ENCODE data around the gene EXD2. TPM values are rescaled to one million over a fixed set of nuclear protein-coding genes. Genes with fewer than 3 reads are reported as not detected.

EXD2 gene
- polyA plus RNA-seq, 2 of the 4 experiments (the other 2 are of a cell fraction) = 13.9 to 22.1 TPM

DNA sequence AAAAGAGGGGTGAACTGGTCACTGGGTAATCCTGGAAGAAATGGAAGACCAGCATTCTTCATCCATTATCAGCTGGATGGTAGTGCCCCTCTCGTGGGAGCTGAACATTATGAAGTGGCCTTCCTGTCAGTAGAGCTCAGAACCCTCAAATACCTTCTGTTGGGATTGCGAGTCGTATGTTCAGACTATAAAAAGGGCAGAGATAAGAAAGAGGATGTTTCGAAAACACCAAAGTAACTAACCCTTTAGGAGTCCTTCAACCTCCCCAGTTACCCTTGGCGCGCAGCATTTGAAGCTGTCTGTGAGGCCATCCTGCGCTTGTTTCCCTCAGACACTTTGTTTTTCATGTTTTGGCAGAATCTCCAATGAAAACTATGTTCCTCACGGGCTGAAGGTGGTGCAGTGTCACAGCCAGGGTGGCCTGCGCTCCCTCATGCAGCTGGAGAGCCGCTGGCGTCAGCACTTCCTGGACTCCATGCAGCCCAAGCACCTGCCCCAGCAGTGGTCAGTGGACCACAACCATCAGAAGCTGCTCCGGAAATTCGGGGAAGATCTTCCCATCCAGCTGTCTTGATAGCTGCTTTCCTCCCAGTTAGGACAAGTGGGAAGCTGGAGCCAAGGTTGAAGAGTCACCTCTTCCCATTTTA lies 49.4 kb downstream of the EXD2 start:
- no peak overlapping the region for H3K4me3 ChIP-seq
- no peaks in the 10 kb centered on the region for H3K9me3 ChIP-seq
- no peaks in the 10 kb centered on the region; the same call in 2 of the 3 replicates for H3K4me1 ChIP-seq
- H3K27ac ChIP-seq = no peak overlapping the region
- no peak for TF ChIP-seq KDM1A (IDR thresholded peaks at IDR 0.05; ENCODE audit: low read depth)
- WGBS (ENCODE audit: missing lambda C conversion rate) = 85% methylated on average over 11 of the region's 13 CpGs
- DNase-seq (ENCODE audit: low read depth in 1 of 2, low spot score in 1 of 2) = no peak
- ChIA-PET CTCF (interaction anchor here (0.6 to 6.2 kb wide), 10 partner anchors 13 to 1554 kb away, joined by 3 to 95 read pairs (median 8); no protein-coding TSS in a partner anchor), POLR2A (no interaction called here)
- no peak for ATAC-seq
- no peak for FAIRE-seq
- no peak overlapping the region for H3K4me2 ChIP-seq

DNA sequence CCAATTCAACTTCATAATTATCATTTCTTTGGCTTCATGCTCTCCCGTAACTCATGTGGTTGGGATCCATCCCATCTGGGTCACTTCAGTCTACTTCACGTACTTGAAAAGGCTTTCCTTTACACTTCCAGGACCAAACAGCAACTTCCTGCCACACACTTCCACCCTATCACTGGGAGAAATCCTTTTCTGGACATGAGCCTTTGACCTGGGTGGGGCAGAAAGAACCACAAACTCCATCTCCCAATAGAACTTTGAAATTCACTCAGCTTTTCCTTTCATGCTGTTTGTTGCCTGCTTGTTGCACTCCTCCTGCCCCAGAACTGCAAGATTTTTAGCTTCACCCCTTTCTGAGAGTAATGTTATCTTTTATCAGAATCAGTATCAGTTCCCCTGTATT lies 50.3 kb downstream of the EXD2 start:
- H3K4me3 ChIP-seq = no peak overlapping the region

DNA sequence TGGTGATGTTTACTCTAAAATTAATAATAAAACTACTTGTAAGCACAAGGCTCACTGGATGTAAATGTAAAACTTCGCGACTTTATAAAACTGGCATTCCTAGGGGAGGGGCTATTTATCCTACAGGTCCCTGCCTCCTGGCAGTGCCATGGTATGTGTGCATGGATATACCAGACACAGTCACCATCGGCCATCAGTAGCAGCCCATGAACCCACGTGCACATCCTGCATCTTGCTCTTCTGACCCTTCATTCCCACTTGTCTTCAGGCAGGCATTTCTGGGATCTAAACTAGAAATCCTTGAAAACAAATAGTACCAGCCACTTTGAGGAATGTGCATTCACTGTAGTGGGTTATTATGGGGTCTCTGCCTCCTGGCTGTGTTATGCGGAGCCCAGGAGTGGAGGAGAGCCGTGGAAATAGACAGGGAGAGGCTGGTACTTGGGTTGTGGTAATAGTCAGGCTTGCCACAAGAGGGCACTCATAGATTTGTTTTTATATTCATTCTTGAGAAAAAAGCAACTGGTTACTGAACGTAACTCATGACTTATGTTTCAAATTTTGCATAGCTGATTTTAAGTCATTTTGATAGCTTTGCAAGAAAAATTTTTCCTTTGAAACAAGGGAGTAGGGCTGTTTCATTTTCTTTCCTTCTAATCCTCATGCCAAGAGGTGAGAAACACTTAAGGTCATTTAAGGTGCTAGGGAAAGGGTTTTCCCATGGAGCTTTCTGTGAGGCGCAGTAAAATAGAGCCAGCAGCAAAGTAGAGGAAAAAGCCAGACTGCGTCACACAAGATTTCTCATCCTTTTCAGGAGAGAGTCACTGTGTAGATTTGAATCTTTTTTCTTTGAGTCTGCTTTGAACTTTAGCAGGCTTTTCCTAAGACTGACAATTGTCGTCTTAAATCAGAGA lies 51.3 kb downstream of the EXD2 start:
- Histone ChIP-seq H3K9me3 (no peaks in the 10 kb centered on the region), H3K27ac (no peak overlapping the region), H3K4me1 (no peaks in the 10 kb centered on the region; the same call in 2 of the 3 replicates), H3K4me3 (no peak overlapping the region), H3K4me2 (peak overlapping the region; percentile 39; the same call in 1 of the 3 replicates)
- 65% methylated on average over 10 of the region's 10 CpGs for WGBS (ENCODE audit: missing lambda C conversion rate)
- ChIA-PET POLR2A (interaction anchor here (0.7 kb wide), 1 partner anchor 156 kb away, joined by 3 read pairs; the partner anchor contains the start of genes ERH and SLC39A9), CTCF (interaction anchor here (0.5 to 6.2 kb wide), 76 partner anchors 9 to 485 kb away, joined by 3 to 95 read pairs (median 4); partner anchors contain the start of genes CCDC177, ERH, GALNT16 and SLC39A9)
- ATAC-seq = peak; percentile 84 to 94
- TF ChIP-seq, protein P1, sequence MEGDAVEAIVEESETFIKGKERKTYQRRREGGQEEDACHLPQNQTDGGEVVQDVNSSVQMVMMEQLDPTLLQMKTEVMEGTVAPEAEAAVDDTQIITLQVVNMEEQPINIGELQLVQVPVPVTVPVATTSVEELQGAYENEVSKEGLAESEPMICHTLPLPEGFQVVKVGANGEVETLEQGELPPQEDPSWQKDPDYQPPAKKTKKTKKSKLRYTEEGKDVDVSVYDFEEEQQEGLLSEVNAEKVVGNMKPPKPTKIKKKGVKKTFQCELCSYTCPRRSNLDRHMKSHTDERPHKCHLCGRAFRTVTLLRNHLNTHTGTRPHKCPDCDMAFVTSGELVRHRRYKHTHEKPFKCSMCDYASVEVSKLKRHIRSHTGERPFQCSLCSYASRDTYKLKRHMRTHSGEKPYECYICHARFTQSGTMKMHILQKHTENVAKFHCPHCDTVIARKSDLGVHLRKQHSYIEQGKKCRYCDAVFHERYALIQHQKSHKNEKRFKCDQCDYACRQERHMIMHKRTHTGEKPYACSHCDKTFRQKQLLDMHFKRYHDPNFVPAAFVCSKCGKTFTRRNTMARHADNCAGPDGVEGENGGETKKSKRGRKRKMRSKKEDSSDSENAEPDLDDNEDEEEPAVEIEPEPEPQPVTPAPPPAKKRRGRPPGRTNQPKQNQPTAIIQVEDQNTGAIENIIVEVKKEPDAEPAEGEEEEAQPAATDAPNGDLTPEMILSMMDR (IDR thresholded peaks at IDR 0.05) = peak; percentile 83
- TF ChIP-seq ZNF302 (CRISPR knock-in tag; IDR thresholded peaks at IDR 0.05) = no peak
- peak; percentile 78 to 84 for TF ChIP-seq RAD21 (conservative IDR thresholded peaks at IDR 0.05 in 1 of 2, IDR thresholded peaks at IDR 0.05 in 1 of 2)
- TF ChIP-seq SMC3 (IDR thresholded peaks at IDR 0.05) = peak; percentile 72
- peak; percentile 78 for FAIRE-seq
- DNase-seq (ENCODE audit: low read depth in 1 of 2, low spot score in 1 of 2) = peak; percentile 69 to 76

More for the DNA sequence above, 50.3 kb downstream of the EXD2 start:
- DNase-seq (ENCODE audit: low read depth in 1 of 2, low spot score in 1 of 2) = no peak
- 81% methylated on average over 2 of the region's 2 CpGs for WGBS (ENCODE audit: missing lambda C conversion rate)
- ChIA-PET CTCF (interaction anchor here (0.5 to 6.2 kb wide), 46 partner anchors 8 to 1555 kb away, joined by 3 to 95 read pairs (median 4); partner anchors contain the start of genes CCDC177 and SUSD6), POLR2A (no interaction called here)
- no peak for ATAC-seq
- TF ChIP-seq ZFP36 (IDR thresholded peaks at IDR 0.05; ENCODE audit: borderline replicate concordance, partially characterized antibody) (no peak), ESRRA (IDR thresholded peaks at IDR 0.05; ENCODE audit: borderline replicate concordance, low read length) (no peak)
- TF ChIP-seq, protein P2, sequence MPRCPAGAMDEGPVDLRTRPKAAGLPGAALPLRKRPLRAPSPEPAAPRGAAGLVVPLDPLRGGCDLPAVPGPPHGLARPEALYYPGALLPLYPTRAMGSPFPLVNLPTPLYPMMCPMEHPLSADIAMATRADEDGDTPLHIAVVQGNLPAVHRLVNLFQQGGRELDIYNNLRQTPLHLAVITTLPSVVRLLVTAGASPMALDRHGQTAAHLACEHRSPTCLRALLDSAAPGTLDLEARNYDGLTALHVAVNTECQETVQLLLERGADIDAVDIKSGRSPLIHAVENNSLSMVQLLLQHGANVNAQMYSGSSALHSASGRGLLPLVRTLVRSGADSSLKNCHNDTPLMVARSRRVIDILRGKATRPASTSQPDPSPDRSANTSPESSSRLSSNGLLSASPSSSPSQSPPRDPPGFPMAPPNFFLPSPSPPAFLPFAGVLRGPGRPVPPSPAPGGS (IDR thresholded peaks at IDR 0.05) = no peak
- TF ChIP-seq, protein P3, sequence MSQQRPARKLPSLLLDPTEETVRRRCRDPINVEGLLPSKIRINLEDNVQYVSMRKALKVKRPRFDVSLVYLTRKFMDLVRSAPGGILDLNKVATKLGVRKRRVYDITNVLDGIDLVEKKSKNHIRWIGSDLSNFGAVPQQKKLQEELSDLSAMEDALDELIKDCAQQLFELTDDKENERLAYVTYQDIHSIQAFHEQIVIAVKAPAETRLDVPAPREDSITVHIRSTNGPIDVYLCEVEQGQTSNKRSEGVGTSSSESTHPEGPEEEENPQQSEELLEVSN (IDR thresholded peaks at IDR 0.05; ENCODE audit: borderline replicate concordance, low read depth) = no peak
- Histone ChIP-seq H3K4me2 (no peak overlapping the region), H3K27ac (no peak overlapping the region), H3K4me1 (no peaks in the 10 kb centered on the region; the same call in 2 of the 3 replicates), H3K9me3 (no peaks in the 10 kb centered on the region)
- FAIRE-seq = no peak

DNA sequence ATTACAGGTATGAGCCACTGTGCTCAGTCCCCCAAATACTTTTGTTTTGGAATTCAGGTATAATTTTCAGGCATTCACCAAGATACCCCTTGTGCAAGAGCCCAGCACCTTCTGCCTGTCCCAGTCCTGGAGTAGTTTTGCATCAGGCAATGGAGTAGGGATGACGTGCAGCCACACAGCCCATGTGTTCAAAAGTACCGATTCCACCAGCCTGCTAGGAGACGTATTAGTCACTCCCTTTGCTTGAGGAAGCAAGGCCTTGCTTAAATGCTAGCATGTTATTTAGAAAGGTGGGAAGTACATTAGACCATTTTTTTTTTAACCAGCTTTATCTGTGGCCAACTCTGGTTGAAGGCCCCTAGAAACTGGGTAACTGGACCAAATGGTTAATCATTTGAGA lies 53.6 kb downstream of the EXD2 start:
- FAIRE-seq (no peak), ATAC-seq (no peak), DNase-seq (ENCODE audit: low read depth in 1 of 2, low spot score in 1 of 2) (no peak)
- Histone ChIP-seq H3K4me1 (no peaks in the 10 kb centered on the region; the same call in 2 of the 3 replicates), H3K4me3 (no peak overlapping the region), H3K9me3 (no peaks in the 10 kb centered on the region), H3K27ac (no peak overlapping the region), H3K4me2 (no peak overlapping the region)
- WGBS (ENCODE audit: missing lambda C conversion rate) = 97% methylated on average over 3 of the region's 3 CpGs
- POLR2A ChIA-PET = no interaction called here
- TF ChIP-seq NFE2L2 (conservative IDR thresholded peaks at IDR 0.05; ENCODE audit: low read length) = no peak
- no peak for TF ChIP-seq NR3C1 (IDR thresholded peaks at IDR 0.05)
- TF ChIP-seq, protein P3 (IDR thresholded peaks at IDR 0.05; ENCODE audit: borderline replicate concordance, low read depth) = no peak
- no peak for TF ChIP-seq FOSL2 (IDR thresholded peaks at IDR 0.05)
- no peak for TF ChIP-seq FOSL2 (CRISPR knock-in tag; IDR thresholded peaks at IDR 0.05)
- no peak for TF ChIP-seq HOXB13 (CRISPR knock-in tag; IDR thresholded peaks at IDR 0.05; ENCODE audit: low read depth)
- TF ChIP-seq, protein P4, sequence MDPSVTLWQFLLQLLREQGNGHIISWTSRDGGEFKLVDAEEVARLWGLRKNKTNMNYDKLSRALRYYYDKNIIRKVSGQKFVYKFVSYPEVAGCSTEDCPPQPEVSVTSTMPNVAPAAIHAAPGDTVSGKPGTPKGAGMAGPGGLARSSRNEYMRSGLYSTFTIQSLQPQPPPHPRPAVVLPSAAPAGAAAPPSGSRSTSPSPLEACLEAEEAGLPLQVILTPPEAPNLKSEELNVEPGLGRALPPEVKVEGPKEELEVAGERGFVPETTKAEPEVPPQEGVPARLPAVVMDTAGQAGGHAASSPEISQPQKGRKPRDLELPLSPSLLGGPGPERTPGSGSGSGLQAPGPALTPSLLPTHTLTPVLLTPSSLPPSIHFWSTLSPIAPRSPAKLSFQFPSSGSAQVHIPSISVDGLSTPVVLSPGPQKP (IDR thresholded peaks at IDR 0.05; ENCODE audit: low read depth, low read length) = no peak
- CTCF ChIA-PET = interaction anchor here (0.7 to 2.9 kb wide), 4 partner anchors 15 to 137 kb away, joined by 3 to 11 read pairs (median 4); partner anchors contain the start of gene GALNT16
